ENCODE data around the gene ATF4.

DNA sequence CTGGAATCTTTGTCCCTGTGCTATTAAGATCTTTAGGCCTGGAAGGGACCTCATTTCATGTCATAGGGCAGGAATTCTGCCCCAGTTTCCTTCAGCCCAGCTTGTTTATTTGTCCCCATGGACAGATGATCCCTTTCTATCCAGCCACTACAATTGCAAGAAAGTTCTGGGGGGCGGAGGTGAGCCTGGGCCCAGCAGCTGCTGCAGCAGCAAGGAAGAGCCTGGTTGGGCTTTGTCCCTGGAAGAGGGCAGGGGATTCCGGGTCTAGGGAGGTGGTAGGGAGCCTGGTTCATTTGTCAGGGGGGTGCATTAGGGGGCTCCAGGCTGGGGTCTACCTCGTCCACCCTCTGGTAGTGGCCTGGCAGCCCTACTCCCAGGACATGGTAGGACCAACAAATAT is 33.8 kb downstream of the ATF4 start:
- TF ChIP-seq, protein P1, sequence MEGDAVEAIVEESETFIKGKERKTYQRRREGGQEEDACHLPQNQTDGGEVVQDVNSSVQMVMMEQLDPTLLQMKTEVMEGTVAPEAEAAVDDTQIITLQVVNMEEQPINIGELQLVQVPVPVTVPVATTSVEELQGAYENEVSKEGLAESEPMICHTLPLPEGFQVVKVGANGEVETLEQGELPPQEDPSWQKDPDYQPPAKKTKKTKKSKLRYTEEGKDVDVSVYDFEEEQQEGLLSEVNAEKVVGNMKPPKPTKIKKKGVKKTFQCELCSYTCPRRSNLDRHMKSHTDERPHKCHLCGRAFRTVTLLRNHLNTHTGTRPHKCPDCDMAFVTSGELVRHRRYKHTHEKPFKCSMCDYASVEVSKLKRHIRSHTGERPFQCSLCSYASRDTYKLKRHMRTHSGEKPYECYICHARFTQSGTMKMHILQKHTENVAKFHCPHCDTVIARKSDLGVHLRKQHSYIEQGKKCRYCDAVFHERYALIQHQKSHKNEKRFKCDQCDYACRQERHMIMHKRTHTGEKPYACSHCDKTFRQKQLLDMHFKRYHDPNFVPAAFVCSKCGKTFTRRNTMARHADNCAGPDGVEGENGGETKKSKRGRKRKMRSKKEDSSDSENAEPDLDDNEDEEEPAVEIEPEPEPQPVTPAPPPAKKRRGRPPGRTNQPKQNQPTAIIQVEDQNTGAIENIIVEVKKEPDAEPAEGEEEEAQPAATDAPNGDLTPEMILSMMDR (IDR thresholded peaks at IDR 0.05; ENCODE audit: poor library complexity, severe bottlenecking): no peak
- no peak for TF ChIP-seq TAF1 (IDR thresholded peaks at IDR 0.05; ENCODE audit: low read depth)
- TF ChIP-seq POLR2AphosphoS5 (IDR thresholded peaks at IDR 0.05): no peak
- TF ChIP-seq EZH2 (IDR thresholded peaks at IDR 0.05; ENCODE audit: borderline replicate concordance, insufficient read depth, low read length, poor library complexity, severe bottlenecking): no peak
- TF ChIP-seq RAD21 (conservative IDR thresholded peaks at IDR 0.05): no peak
- no peak for TF ChIP-seq EP300 (conservative IDR thresholded peaks at IDR 0.05; ENCODE audit: poor library complexity, severe bottlenecking)
- TF ChIP-seq, protein P2, sequence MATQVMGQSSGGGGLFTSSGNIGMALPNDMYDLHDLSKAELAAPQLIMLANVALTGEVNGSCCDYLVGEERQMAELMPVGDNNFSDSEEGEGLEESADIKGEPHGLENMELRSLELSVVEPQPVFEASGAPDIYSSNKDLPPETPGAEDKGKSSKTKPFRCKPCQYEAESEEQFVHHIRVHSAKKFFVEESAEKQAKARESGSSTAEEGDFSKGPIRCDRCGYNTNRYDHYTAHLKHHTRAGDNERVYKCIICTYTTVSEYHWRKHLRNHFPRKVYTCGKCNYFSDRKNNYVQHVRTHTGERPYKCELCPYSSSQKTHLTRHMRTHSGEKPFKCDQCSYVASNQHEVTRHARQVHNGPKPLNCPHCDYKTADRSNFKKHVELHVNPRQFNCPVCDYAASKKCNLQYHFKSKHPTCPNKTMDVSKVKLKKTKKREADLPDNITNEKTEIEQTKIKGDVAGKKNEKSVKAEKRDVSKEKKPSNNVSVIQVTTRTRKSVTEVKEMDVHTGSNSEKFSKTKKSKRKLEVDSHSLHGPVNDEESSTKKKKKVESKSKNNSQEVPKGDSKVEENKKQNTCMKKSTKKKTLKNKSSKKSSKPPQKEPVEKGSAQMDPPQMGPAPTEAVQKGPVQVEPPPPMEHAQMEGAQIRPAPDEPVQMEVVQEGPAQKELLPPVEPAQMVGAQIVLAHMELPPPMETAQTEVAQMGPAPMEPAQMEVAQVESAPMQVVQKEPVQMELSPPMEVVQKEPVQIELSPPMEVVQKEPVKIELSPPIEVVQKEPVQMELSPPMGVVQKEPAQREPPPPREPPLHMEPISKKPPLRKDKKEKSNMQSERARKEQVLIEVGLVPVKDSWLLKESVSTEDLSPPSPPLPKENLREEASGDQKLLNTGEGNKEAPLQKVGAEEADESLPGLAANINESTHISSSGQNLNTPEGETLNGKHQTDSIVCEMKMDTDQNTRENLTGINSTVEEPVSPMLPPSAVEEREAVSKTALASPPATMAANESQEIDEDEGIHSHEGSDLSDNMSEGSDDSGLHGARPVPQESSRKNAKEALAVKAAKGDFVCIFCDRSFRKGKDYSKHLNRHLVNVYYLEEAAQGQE (IDR thresholded peaks at IDR 0.05; ENCODE audit: borderline replicate concordance): no peak
- no peak for TF ChIP-seq SMC3 (conservative IDR thresholded peaks at IDR 0.05; ENCODE audit: poor library complexity)
